CD4-positive, alpha-beta T cell treated with Interleukin-17A for 1 hour (primary cell): ENCODE results near the gene ANAPC1.
"Not testable (repeated sequence)": the region's sequence is repeated elsewhere in the genome, so short reads cannot be mapped to it uniquely, and the experiment has no call there.

Experiments used
- DNase-seq: peaks from one replicate; pipeline ENCODE4 v3.0.0-alpha.2; 2020

The ANAPC1 gene

DNA sequence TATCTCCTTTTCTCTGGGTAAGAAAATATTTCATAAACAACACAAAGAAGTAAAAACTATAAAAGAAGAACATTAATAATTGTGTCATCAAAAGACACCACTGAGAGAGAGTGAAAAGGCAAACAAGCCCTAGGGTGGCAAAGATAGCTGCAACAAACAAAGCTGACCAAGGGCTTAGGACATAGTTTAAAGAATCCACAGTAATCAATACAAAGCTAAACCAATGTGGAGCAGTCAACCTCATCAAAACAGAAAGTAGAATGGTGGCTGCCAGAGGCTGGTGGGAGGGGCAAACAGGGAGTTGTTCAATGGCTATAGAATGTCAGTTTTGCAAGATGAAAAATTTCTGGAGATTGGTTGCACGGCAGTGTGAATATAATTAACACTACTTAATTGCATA is 93.4 kb downstream of the ANAPC1 start:
- not testable (repeated sequence) for DNase-seq

DNA sequence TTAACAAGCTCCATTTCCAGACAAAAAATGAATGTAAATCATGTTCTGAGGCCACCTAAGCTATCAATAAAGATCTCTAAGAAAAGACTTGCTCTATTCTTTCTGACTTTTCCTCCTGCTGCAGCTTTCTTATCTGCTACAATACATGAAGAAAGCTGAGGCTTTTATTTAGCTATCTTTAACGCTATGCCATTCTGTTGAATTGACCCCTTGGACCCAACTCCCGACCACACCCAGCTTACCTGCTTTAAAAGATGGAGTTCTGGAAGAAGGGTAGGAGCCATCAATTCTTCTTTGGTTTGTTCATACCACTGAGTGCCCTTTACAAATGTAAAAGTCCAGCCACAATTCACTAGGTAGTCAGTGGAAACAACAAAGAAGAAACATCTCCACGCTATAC is 99.9 kb downstream of the ANAPC1 start:
- not testable (repeated sequence) for DNase-seq

DNA sequence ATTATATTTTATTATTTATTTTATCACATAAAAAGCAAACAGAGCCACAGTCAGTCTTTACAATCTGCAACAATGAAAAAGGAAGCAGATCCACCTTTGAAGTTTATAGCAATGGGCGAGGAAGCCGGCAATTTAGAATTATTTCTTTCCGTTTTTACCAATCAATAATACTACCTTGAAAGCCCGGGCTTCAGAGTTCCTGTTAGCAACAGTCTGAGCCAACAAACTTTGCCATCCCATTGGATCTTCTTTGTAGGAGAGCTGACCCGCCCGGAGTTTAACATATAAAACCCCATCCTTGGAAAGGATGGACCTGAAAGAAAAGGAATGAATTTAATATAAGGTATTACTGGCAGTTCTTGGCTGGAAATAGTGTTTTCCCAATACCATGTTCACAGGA is 101.8 kb downstream of the ANAPC1 start:
- DNase-seq: not testable (repeated sequence)

DNA sequence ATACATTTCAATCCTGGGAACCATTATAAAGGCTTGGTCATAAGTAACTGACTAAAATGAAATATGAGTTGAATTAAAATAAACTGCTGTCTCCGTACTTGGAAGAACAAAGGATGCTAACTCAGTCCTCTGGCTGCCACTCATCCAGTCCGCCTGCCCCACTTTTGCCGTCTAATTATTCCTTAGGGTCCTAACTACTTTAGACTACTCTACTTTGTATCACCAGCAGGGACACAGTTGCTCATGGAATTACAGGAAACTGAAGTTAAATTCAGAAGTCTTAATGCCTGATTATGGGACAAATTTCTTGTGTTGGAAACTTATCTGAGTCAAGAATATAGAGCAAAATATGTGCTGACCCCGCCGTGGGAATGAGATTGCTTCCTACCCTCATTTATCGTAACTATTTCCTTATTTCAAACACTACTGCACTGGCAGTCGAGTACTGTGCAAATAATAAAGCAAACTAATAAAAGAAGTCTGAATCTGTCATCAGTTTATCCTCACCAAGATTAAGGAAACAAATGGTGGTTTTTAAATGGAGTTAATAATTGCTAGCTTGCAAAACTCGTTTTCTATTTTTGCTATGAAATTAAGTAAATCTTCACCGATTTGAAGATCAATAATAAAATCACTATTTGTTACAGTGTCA is 102.4 kb downstream of the ANAPC1 start:
- not testable (repeated sequence) for DNase-seq

DNA sequence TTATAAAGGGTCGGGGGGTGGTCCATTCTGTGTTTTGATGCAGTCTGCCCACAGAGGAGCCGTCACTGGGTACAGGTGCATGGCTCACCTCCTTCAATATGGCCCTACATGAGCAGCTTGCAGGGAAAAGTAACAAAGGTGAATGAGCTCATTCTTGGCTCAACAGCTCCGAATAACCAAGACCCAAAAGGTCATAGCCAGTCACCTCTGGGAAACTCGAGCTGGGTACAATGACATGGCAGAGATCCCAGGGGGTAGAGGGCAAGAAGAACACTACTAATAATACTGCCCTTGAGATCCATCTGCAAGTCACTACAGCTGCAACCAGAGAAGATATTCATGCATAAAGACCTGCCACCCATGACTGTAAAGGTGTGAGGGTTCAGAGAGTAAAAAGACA is 106.8 kb downstream of the ANAPC1 start:
- DNase-seq: not testable (repeated sequence)

DNA sequence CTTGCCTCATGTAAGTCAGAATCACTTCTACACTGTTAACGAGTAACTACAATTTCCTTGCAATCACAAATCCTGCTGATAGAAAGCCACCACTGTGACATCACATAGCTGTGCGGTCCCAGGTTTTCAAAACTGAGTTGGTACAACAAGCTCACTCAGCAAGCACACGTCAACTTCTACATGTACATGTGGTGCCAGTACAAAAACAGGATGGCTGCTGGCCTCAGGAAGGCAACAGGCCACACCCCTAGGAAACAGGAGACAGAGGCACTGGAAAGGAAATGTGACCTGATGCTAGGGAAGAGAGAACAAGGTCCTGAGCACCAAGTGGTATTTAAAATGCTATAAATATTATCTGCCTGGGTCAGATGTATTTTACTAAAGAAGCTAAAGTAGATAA is 107.7 kb downstream of the ANAPC1 start:
- not testable (repeated sequence) for DNase-seq

DNA sequence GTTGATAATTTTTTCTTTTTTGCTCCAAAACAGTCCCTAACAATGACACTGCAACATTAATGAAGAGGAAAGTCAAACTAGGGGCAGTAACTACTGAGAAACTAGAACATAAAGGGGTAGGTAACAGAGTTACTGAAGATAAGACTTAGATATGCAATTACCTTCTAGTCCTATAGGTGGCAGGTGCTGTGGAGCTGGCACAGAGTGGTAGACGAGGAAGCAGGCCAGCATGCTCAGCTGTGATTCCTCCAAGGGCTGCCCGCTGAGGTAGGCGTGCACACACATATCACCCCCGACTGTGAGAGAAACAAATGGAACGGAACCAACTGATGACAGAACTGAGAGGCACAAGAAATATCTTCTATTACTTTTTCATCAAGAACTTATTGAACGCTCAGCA is 111.8 kb downstream of the ANAPC1 start:
- DNase-seq: not testable (repeated sequence)

DNA sequence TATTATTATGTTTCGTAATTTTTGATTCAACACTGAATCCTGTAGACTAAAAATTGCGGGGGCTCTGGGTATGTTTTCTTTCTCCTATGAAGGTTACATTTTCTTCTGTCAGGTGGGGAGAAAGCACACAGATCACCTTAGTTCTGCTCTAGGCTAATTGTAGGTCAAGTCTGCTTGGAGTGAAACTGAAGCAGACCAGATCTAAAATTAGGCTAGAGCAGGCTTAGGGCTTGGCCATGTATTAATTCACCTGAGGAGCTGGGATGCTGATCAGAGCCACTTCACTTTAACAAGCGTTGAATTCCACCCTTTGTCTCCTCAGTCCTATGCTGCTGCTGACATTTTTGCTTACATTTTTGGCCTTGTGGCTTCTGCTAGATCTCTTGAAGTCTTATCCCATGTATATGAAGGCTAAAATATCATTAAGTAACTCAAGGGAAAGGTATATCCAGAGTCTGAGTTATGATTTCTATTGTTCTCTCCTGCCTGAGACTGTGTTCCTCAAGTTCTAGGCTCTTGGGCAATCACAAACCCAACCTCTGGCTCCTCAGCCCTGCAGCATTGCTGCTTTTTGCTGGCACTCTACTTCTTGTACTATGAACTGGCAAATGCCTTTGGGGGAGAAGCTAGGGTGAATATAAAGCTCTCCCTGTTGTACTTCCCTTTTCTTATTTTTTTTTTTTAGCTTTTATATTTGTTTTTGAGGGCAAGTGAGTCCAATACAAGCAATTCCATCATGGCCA is 112.9 kb downstream of the ANAPC1 start:
- not testable (repeated sequence) for DNase-seq

DNA sequence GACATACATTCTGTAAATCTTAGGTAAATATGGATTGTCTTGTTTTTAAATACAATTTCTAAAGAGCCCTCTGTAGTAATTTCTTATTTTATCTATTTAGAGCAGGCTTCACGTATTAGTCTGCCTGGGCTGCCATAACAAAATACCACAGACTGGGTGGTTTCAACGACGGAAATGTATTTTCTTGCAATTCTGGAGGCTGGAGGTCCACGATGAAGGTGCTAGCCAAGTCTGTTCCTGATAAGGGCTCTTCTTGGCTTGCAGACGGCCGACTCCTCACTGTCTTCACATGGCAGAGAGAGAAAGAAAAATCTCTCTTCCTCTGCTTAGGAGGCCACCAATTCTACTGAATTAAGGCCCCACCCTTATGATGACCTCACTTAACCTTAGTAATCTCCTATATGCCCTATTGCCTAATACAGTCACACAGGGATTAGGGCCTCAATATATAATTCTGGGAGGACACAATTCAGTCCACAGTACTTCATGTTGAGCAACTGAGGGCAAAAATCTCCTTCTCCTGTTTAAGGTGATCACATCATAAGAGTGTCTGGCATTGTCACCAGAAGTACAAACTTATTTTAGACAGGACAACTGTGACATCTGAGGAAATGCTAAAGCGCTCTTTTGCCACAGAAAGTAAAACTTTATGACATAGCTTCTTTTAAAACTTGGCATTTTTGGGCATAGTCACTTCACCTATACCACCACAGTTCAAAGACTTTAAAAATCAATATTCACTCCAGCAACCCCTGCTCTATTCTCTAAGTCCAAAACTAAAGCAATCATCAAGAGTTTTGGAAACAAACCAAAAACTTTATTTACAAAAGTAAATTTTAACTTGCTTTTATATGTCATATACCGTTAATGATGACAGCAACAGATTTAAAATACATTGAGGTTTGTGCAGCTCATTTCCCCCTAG is 115.5 kb downstream of the ANAPC1 start:
- not testable (repeated sequence) for DNase-seq

DNA sequence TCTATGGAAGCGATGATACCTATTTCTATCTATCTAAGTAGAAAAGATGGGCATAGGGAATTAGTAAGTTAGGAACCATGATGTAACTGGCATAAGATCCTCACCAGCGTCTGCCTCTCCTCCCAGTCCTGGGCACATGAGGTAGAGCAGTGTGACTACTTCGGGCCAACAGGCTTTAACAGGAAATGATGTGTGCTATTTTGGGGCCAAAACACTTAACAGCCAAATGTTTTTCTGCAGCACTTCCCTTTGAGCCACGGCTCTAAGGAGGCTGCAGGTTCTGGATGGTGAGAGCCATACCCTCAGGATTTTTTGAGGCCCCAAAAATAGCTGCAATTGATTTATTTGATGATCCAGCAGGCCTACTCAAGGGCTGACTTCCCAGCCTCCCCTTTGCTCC is 116.9 kb downstream of the ANAPC1 start:
- not testable (repeated sequence) for DNase-seq

DNA sequence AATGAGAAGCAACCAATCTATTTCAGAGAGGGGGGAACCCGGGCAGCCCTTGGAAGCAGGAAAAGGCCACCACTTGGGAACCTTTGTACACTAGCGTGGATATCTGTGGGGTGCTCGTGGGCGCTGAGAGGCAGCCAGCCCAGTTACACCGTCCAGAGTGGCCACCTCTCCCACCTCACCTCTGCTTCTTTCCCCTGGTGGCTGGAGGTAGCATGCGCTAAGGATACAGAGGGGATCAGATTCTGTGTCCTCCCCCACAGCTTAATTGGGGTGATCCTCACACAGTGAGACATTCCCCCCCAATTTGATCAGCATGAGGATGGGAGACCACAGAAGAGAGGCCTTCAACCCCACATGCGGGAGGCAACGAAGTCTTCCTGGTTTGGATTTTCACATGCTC is 117.7 kb downstream of the ANAPC1 start:
- DNase-seq: not testable (repeated sequence)

DNA sequence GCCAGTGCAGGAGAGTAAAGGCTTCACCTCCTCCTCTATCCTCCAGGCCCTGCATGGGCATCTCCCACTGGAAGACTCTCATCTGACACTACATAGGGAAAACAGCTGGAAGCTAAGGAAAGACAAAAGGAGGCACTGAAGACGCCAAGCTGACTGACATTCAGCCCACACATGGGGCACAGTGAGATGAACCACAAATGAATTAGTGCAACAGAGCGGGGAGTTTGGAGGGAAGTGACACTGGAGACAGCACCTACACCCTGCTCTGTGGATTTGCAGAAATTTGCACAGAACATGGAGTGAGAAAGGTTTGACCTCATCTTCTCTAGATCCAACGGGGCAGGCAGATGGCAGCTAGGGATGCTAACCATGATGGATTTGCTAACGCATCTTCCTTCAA is 119.8 kb downstream of the ANAPC1 start:
- DNase-seq: not testable (repeated sequence)

DNA sequence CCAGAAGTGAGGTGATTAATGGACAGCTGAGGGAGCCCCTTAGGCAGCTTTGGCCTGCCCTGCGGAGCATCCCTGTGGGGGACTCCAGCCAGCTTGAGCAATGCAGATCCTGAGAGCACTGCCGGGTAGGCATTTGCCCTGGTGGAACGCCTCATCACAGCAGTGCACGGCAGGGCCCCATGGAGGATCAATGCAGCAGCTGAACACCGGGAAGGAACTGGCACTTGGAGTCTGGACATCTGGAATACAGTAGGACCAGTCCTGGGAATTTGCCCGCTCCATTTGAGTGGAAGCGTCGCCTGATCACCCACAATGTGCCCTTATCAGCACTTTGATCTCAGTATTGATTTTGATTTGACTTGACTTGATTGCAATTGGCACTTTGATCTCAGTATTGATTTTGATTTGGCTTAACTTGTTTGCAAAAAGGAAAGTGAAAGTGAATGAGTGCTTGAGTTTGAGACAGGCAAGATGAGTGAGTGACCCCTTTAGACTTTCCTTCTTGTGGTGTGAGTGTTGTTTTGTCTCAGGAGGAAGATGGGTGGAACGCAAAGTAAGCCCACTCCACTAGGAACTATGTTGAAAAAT is 123.2 kb downstream of the ANAPC1 start:
- not testable (repeated sequence) for DNase-seq

DNA sequence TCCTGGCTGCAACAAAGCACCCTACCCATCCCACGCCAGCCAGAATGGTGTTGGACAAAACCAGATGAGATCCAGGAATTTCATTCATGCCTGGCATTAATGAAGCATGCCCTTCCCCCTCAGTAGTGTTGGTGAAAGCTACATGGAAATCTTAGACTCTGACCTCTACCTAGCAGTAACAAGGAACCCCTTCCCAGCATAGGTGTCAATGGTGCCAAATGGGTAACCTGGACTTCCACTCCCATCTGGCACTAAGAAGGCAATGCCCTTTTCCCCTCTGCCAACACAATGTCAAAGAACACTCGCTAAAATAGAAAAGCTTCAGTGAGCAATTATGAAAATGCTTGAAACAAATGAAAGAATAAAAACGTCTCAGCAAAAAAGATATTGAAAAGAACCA is 131.5 kb downstream of the ANAPC1 start:
- DNase-seq: not testable (repeated sequence)

DNA sequence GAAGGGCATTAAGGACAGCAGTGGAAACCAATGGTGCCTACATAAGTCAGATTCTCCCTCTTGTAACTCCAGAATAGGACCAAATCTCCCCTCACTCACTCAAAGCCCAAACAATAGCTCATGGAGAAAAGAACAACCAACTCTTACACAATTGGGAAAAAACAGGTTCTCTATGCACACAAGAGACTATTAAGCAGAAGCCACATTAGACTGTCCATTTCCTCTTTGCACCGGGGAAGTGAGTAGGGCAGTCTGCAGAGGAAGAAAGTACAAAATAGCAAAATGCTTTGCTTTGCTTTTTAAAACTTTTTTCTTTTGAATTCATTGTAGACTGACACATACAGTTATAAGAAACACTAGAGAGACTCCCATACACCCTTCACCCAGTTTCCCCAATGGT is 133.4 kb downstream of the ANAPC1 start:
- not testable (repeated sequence) for DNase-seq

DNA sequence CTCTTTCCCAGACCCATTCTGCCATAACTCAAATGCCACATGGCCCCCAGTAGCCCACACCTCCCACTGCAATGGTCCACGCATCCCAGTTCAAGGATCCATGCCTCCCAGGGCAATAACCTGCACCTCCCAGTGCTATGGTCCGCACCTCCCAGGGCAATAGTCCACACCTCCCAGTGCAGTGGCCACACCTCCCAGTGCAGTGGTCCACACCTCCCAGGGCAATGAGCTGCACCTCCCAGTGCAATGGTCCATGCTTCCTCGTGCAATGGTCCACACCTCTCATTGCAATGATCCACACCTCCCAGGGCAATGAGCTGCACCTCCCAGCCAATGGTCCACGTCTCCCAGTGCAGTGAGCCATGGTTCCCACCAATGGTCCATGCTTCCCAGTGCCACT is 135.6 kb downstream of the ANAPC1 start:
- not testable (repeated sequence) for DNase-seq

DNA sequence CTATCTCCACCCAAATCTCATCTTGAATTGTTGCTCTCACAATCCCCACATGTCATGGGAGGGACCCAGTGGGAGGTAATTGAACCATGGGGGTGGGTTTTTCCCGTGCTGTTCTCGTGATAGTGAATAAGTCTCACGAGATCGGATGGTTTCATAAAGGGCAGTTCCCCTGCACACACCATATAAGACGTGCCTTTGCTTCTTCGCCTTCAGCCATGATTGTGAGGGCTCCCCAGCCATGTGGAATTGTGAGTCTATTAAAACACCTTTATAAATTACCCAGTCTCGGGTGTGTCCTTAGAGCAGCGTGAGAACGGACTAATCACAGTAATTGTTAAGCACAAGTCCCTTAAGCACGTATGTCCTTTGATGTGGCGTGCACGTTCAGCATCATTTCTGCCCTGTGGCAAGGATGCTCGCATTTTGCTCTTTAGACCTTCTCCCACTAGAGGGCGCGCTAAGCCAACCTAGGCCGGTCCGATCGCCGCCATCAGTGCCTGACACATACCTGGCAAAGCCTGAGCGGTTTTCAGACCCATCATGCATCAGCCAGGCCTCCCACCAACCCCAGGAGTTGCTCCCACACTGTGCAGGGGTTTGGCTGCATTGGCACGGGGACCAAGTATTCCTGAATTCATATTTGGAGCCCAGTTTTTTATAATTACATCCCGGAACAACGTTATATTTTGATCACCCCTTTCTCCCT is 136.4 kb downstream of the ANAPC1 start:
- DNase-seq: peak; percentile 92

DNA sequence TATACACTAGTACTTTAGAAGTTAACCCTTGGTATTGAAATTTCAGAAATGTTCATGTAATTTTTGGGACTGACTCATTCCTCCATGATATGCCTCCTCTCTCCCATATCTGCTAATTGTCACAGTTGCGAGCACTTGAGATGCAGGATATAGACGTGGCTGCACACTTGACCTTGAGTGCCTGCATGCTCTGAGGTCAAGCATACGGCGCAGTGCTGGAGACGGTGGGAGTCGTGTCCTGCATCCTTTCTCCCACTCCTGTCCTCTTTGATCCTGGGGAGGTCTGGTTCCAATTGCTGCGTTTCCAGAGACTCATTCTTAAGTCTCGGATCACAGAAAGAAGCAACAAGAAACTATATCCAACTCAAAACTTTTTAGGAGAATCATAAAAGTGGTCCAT is 139.2 kb downstream of the ANAPC1 start:
- DNase-seq: not testable (repeated sequence)

DNA sequence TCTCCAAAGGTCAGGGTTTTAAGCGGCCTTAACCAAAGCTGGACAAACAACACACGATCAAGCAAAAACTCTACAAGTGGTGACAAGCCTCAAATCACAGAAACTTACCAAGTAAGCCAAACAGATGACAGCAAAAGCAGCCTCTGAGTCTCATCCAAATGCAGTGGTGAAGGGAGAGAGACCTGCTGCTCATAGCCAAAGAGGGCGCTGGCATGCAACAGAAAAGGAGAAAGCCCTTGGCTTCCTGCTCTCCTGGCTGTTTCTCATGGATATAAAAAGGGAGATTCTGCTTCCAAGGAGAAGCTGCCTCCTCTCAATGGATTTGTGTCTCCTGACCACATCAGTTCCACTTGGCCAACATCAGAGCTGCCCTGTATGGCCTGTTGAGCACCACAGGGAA is 142.5 kb downstream of the ANAPC1 start:
- DNase-seq: not testable (repeated sequence)

DNA sequence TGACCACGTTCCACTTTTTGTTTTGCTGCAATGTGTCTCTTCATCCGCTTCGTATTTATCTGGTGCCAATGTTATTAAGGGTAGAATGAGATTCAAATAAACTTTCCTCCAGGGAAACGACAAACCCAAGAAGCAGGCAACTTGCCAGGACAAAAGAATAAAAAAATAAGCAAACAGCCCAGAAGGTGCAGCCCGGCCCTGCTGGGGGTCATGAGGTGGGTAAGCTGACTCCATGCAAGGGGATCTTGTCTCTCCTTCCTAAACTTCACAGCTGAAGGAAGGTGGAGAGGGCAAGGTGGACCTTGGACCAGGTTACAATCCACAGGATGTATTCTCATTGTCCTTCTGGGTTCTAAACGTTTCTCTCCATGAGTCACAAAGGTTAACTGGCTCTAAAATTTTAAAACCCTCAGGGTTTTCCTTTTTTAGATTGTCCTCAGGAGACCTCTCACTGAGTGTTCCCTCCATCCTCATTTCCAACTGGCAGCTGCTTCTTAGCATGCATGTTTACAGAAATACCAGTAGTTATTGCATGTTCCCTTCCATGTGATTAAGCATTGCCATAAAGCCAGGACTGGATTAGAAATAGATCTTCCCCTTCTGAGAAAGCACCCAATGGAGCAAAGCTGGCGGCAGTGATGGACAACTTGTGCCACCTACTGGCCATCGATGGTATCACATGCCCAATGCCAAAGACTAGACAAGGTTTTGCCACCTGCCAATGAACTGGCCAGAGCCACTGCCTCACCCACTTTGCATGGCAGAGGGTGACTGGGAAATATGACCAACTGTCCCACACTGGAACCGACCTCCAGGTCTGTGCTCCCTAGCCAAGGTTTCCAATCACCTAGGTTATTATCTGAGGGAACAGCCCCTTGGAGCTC is 147.9 kb downstream of the ANAPC1 start:
- not testable (repeated sequence) for DNase-seq

DNA sequence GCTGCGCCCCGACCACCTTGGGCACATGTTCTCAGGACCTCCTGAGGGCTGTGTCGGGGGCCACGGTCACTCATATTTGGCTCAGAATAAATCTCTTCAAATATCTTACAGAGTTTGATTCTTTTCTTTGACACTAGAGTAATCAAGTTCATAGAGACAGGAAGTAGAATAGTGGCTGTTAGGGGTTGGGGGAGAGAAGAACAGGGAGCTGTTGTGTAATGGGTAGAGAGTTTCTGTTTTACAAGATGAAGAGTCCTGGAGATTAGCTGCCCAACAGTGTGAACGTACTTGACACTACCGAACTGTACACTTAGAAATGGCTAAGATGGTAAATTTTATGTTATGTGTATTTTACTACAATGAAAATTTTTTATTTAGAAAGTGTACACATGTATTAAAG is 148.6 kb downstream of the ANAPC1 start:
- not testable (repeated sequence) for DNase-seq
